HepG2 (cell line): ENCODE results near the gene WDR5B. TPM values are rescaled to one million over a fixed set of nuclear protein-coding genes. Genes with fewer than 3 reads are reported as not detected.

Experiments
- ATF7 ChIP-seq, 2 experiments: fragments of 450-650 bp in 1 of 2; sonication (generic) in 1 of 2; formaldehyde crosslinking in 1 of 2; IDR thresholded peaks; 2 replicates each; pipeline versions ENCODE4 v1.4.0 to v1.6.1; 2016 to 2020; ENCODE audit warnings: antibody characterized with exemption in 1 of 2, mild to moderate bottlenecking in 1 of 2, missing genetic modification reagents in 1 of 2
- GABPA ChIP-seq, 2 experiments: IDR thresholded peaks; 2 replicates each; pipeline ENCODE4 v1.6.1; 2011 to 2016; ENCODE audit warnings: low read depth in 2 of 2, low read length in 1 of 2, missing biosample characterization in 1 of 2, missing genetic modification characterization in 1 of 2
- HNRNPUL1 ChIP-seq: fragments of 200-400 bp; formaldehyde crosslinking; IDR thresholded peaks from 2 replicates; pipeline ENCODE4 v1.6.1; 2017; ENCODE audit warnings: low read depth, mild to moderate bottlenecking, low read length, moderate library complexity
- HOXA7 ChIP-seq: sonication (generic); formaldehyde crosslinking; IDR thresholded peaks from 2 replicates; pipeline ENCODE4 v1.8.1; 2022; ENCODE audit warnings: mild to moderate bottlenecking, missing genetic modification reagents, moderate library complexity
- KLF11 ChIP-seq: IDR thresholded peaks from 2 replicates; pipeline ENCODE4 v1.6.1; 2016; ENCODE audit warnings: missing compliant biosample characterization
- NR2C2 ChIP-seq: sonication (generic); formaldehyde crosslinking; IDR thresholded peaks from 2 replicates; pipeline ENCODE4 v1.4.0; 2020; ENCODE audit warnings: missing genetic modification reagents, mild to moderate bottlenecking, moderate library complexity, borderline replicate concordance
- PRMT3 ChIP-seq: sonication (generic); formaldehyde crosslinking; IDR thresholded peaks from 2 replicates; pipeline ENCODE4 v1.8.1; 2022; ENCODE audit warnings: low read depth, mild to moderate bottlenecking, moderate library complexity, missing genetic modification reagents, borderline replicate concordance
- PRPF4 ChIP-seq: fragments of 200-400 bp; formaldehyde crosslinking; IDR thresholded peaks from 2 replicates; pipeline ENCODE4 v1.6.1; 2016; ENCODE audit warnings: low read length, low read depth; ENCODE audit not compliant: poor library complexity, severe bottlenecking
- RBFOX2 ChIP-seq: fragments of 200-400 bp; formaldehyde crosslinking; IDR thresholded peaks from 2 replicates; pipeline ENCODE4 v1.6.1; 2017; ENCODE audit warnings: low read depth, mild to moderate bottlenecking, low read length
- SPEN ChIP-seq: sonication (generic); formaldehyde crosslinking; IDR thresholded peaks from 2 replicates; pipeline ENCODE4 v1.5.1; 2020; ENCODE audit warnings: low read depth, mild to moderate bottlenecking, missing genetic modification reagents
- STAT5B ChIP-seq: sonication (generic); formaldehyde crosslinking; IDR thresholded peaks from 2 replicates; pipeline ENCODE4 v1.4.0; 2020; ENCODE audit warnings: missing genetic modification reagents
- TMF1 ChIP-seq: sonication (generic); formaldehyde crosslinking; IDR thresholded peaks from 2 replicates; pipeline ENCODE4 v1.8.1; 2022; ENCODE audit warnings: low read depth, missing genetic modification reagents
- ZNF10 ChIP-seq: sonication (generic); formaldehyde crosslinking; IDR thresholded peaks from 2 replicates; pipeline ENCODE4 v1.4.0; 2020; ENCODE audit warnings: mild to moderate bottlenecking, low read depth, missing genetic modification reagents, borderline replicate concordance
- ZNF331 ChIP-seq: sonication (generic); formaldehyde crosslinking; IDR thresholded peaks from 2 replicates; pipeline ENCODE4 v1.4.0; 2020; ENCODE audit warnings: missing genetic modification reagents
- ZNF33B ChIP-seq: sonication (generic); formaldehyde crosslinking; IDR thresholded peaks from 2 replicates; pipeline ENCODE4 v1.5.1; 2020; ENCODE audit warnings: mild to moderate bottlenecking, missing genetic modification reagents
- ZNF34 ChIP-seq: sonication (generic); formaldehyde crosslinking; IDR thresholded peaks from 2 replicates; pipeline ENCODE4 v1.4.0; 2020; ENCODE audit warnings: mild to moderate bottlenecking, missing genetic modification reagents, borderline replicate concordance
- ZNF558 ChIP-seq: sonication (generic); formaldehyde crosslinking; IDR thresholded peaks from 2 replicates; pipeline ENCODE4 v1.9.0; 2022; ENCODE audit warnings: mild to moderate bottlenecking, missing genetic modification reagents, borderline replicate concordance
- ZNF564 ChIP-seq: sonication (generic); formaldehyde crosslinking; IDR thresholded peaks from 2 replicates; pipeline ENCODE4 v1.8.1; 2023; ENCODE audit warnings: mild to moderate bottlenecking, missing genetic modification reagents
- ZNF607 ChIP-seq: sonication (generic); formaldehyde crosslinking; IDR thresholded peaks from 2 replicates; pipeline ENCODE4 v1.5.1; 2020; ENCODE audit warnings: missing genetic modification reagents, mild to moderate bottlenecking, borderline replicate concordance
- ZNF816 ChIP-seq: sonication (generic); formaldehyde crosslinking; IDR thresholded peaks from 2 replicates; pipeline ENCODE4 v1.8.0; 2022; ENCODE audit warnings: missing genetic modification reagents, mild to moderate bottlenecking, borderline replicate concordance
- ZNF841 ChIP-seq: sonication (generic); formaldehyde crosslinking; IDR thresholded peaks from 2 replicates; pipeline ENCODE4 v1.8.1; 2023; ENCODE audit warnings: missing genetic modification reagents, borderline replicate concordance
- ZSCAN25 ChIP-seq: sonication (generic); formaldehyde crosslinking; IDR thresholded peaks from 2 replicates; pipeline ENCODE4 v1.8.0; 2022; ENCODE audit warnings: mild to moderate bottlenecking, missing genetic modification reagents
- polyA plus RNA-seq, 8 experiments: library from polyadenylated mRNA; depleted of rRNA in 3 of 8; stranded (reverse) in 7 of 8; unstranded in 1 of 8; fragments of >200 nt; fragmentation: Illumina TruSeq in 4 of 8; extraction: Trizol in 4 of 8; gene quantifications; 2 replicates each; pipeline versions ENCODE4 v1.2.1 to v1.2.3, GENCODE V29; 2011 to 2016; ENCODE audit warnings: low read depth in 4 of 8, missing spikeins in 1 of 8, mixed read lengths in 1 of 8; ENCODE audit not compliant: insufficient read depth in 1 of 8
- total RNA-seq, 5 experiments: library from RNA; depleted of rRNA; stranded (reverse); fragments of >200 nt; fragmentation: Illumina TruSeq; extraction: Trizol; gene quantifications; 2 replicates each; pipeline ENCODE4 v1.2.3, GENCODE V29; 2016; ENCODE audit warnings: low read depth in 1 of 5
- TF ChIP-seq, protein P1 (sequence below): sonication (generic); formaldehyde crosslinking; IDR thresholded peaks from 2 replicates; pipeline ENCODE4 v1.5.0; 2020; ENCODE audit warnings: missing genetic modification reagents
- TF ChIP-seq, protein P2 (sequence below): sonication (generic); formaldehyde crosslinking; conservative IDR thresholded peaks from 2 replicates; pipeline ENCODE4 v1.4.0; 2020; ENCODE audit warnings: missing genetic modification reagents
- TF ChIP-seq, protein P3 (sequence below): sonication (generic); formaldehyde crosslinking; IDR thresholded peaks from 2 replicates; pipeline ENCODE4 v1.5.1; 2020; ENCODE audit warnings: missing genetic modification reagents, mild to moderate bottlenecking, borderline replicate concordance

Gene WDR5B
- total and polyA plus RNA-seq, 2 of the 13 experiments (the other 11 are each of a cell fraction or from before 2014, with no cell fraction given) = 2.5 to 3.6 TPM

DNA sequence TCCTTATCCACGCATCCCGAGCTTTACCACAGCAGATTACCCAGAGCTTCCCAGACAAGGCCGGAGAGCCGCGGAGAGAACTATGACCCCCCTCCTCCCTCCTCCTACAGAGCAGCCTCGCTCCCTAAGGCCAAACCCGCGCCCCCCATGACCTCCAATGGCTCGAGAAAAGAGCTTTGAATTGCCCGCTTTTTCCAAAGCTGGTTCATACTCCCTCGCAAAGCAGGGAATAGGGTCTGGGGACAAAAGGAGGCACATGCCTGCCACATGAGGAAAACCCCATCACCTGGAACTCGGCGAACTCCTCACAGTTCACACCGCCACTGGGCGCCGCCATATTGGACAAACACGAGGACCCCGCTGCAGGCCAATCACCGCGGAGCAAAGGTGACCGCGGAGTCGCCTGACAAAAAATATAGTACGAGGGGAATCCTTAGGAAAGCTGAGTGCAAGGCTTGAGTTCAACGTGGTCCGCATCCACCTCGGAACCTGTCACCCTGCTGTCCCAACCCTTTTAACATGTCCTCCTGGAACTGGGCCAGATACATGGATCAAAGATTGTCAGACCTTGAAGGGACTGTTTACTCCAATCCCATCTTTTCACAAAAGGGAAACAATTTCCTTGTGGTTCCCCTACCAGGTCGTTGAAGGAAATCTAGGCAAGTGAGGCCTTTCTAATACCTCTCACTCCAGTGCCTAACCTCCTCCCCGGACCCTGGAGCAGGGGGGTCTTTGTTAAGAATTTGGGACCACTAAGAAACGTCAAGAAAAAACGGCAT is 32.8 kb downstream of the WDR5B start, which contains the start of gene MIX23 (continued):
- peak; percentile 72; the same call in 1 of the 2 replicates for TF ChIP-seq ZNF33B (CRISPR knock-in tag)
- TF ChIP-seq, protein P1, sequence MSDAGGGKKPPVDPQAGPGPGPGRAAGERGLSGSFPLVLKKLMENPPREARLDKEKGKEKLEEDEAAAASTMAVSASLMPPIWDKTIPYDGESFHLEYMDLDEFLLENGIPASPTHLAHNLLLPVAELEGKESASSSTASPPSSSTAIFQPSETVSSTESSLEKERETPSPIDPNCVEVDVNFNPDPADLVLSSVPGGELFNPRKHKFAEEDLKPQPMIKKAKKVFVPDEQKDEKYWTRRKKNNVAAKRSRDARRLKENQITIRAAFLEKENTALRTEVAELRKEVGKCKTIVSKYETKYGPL = no peak
- TF ChIP-seq RBFOX2 = 0 out of 2 replicates have a peak, but pooled peaks have one; percentile 53
- peak; percentile 87; the same call in 1 of the 2 replicates for TF ChIP-seq ZNF34
- TF ChIP-seq ZNF564 (CRISPR knock-in tag) = peak; percentile 67; the same call in 1 of the 2 replicates
- no peak for TF ChIP-seq ZNF10 (CRISPR knock-in tag)
- TF ChIP-seq ZNF607 = peak; percentile 97
- no peak for TF ChIP-seq STAT5B (CRISPR knock-in tag)
- TF ChIP-seq SPEN (CRISPR knock-in tag) = peak; percentile 65
- TF ChIP-seq NR2C2 = peak; percentile 74
- no peak for TF ChIP-seq PRPF4
- TF ChIP-seq GABPA (IDR thresholded peaks at IDR 0.05; ENCODE audit: low read depth, low read length) = no peak
- TF ChIP-seq GABPA (CRISPR knock-in tag; IDR thresholded peaks at IDR 0.05; ENCODE audit: low read depth) = peak; percentile 18
- 0 out of 2 replicates have a peak, but pooled peaks have one; percentile 22 for TF ChIP-seq ZSCAN25 (CRISPR knock-in tag)
- no peak for TF ChIP-seq HNRNPUL1
- no peak for TF ChIP-seq ATF7 (IDR thresholded peaks at IDR 0.05)
- no peak for TF ChIP-seq ATF7 (CRISPR knock-in tag; IDR thresholded peaks at IDR 0.05)
- peak; percentile 13; the same call in 1 of the 2 replicates for TF ChIP-seq ZNF816 (CRISPR knock-in tag)
- peak; percentile 72; the same call in 1 of the 2 replicates for TF ChIP-seq ZNF558 (CRISPR knock-in tag)
- TF ChIP-seq KLF11 = 0 out of 2 replicates have a peak, but pooled peaks have one; percentile 53
- no peak for TF ChIP-seq HOXA7 (CRISPR knock-in tag)
- TF ChIP-seq ZNF331 (CRISPR knock-in tag) = peak; percentile 40; the same call in 1 of the 2 replicates
- TF ChIP-seq, protein P2, sequence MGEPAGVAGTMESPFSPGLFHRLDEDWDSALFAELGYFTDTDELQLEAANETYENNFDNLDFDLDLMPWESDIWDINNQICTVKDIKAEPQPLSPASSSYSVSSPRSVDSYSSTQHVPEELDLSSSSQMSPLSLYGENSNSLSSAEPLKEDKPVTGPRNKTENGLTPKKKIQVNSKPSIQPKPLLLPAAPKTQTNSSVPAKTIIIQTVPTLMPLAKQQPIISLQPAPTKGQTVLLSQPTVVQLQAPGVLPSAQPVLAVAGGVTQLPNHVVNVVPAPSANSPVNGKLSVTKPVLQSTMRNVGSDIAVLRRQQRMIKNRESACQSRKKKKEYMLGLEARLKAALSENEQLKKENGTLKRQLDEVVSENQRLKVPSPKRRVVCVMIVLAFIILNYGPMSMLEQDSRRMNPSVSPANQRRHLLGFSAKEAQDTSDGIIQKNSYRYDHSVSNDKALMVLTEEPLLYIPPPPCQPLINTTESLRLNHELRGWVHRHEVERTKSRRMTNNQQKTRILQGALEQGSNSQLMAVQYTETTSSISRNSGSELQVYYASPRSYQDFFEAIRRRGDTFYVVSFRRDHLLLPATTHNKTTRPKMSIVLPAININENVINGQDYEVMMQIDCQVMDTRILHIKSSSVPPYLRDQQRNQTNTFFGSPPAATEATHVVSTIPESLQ = 0 out of 2 replicates have a peak, but pooled peaks have one; percentile 30
- TF ChIP-seq, protein P3, sequence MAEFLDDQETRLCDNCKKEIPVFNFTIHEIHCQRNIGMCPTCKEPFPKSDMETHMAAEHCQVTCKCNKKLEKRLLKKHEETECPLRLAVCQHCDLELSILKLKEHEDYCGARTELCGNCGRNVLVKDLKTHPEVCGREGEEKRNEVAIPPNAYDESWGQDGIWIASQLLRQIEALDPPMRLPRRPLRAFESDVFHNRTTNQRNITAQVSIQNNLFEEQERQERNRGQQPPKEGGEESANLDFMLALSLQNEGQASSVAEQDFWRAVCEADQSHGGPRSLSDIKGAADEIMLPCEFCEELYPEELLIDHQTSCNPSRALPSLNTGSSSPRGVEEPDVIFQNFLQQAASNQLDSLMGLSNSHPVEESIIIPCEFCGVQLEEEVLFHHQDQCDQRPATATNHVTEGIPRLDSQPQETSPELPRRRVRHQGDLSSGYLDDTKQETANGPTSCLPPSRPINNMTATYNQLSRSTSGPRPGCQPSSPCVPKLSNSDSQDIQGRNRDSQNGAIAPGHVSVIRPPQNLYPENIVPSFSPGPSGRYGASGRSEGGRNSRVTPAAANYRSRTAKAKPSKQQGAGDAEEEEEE = no peak
- TF ChIP-seq ZNF841 = no peak
- TF ChIP-seq PRMT3 (CRISPR knock-in tag) = peak; percentile 26; the same call in 1 of the 2 replicates
- TF ChIP-seq TMF1 (CRISPR knock-in tag) = peak; percentile 64; the same call in 1 of the 2 replicates
